SIG-M5 (cell line): ENCODE data around the gene NCOR2.
A peak's percentile ranks its signal among the peaks of the same experiment; 100 is the strongest.

Experiments
- DNase-seq: peaks from one replicate; lab custom pipeline; 2025; lab: John Stamatoyannopoulos, UW

Gene NCOR2

GRCh38 chr12:124560146-124560890, 7.1 kb downstream of the NCOR2 start:
- no peak for DNase-seq

- DNase-seq = no peak
Measured at GRCh38 chr12:124559182-124560017, 8.0 kb downstream of the NCOR2 start.

GRCh38 chr12:124558313-124558712, 9.1 kb downstream of the NCOR2 start:
- no peak for DNase-seq

GRCh38 chr12:124557518-124558223, 9.7 kb downstream of the NCOR2 start:
- no peak for DNase-seq

GRCh38 chr12:124556896-124557501, 10.4 kb downstream of the NCOR2 start:
- no peak for DNase-seq

GRCh38 chr12:124556074-124556466, 11.3 kb downstream of the NCOR2 start:
- DNase-seq = no peak

- no peak for DNase-seq
Measured at GRCh38 chr12:124555168-124556073, 12.0 kb downstream of the NCOR2 start.

- DNase-seq = no peak
Measured at GRCh38 chr12:124554429-124555029, 12.9 kb downstream of the NCOR2 start.

GRCh38 chr12:124553862-124554428, 13.5 kb downstream of the NCOR2 start:
- DNase-seq = no peak

GRCh38 chr12:124551268-124552144, 15.9 kb downstream of the NCOR2 start:
- DNase-seq = peak; percentile 8

GRCh38 chr12:124550123-124551089, 17.0 kb downstream of the NCOR2 start:
- no peak for DNase-seq

- DNase-seq = no peak
Measured at GRCh38 chr12:124549629-124550028, 17.8 kb downstream of the NCOR2 start.

- no peak for DNase-seq
Measured at GRCh38 chr12:124548854-124549378, 18.5 kb downstream of the NCOR2 start.

- DNase-seq = no peak
Measured at GRCh38 chr12:124547626-124548025, 19.8 kb downstream of the NCOR2 start.

- no peak for DNase-seq
Measured at GRCh38 chr12:124545508-124546418, 21.6 kb downstream of the NCOR2 start.

- DNase-seq = no peak
Measured at GRCh38 chr12:124544983-124545382, 22.4 kb downstream of the NCOR2 start.
